ENCODE measurements around the gene KRTAP12-1. TPM values are rescaled to one million over a fixed set of nuclear protein-coding genes. Genes with fewer than 3 reads are reported as not detected.

Gene KRTAP12-1
- total RNA-seq, 2 experiments from 2014 or later, result not detected

DNA sequence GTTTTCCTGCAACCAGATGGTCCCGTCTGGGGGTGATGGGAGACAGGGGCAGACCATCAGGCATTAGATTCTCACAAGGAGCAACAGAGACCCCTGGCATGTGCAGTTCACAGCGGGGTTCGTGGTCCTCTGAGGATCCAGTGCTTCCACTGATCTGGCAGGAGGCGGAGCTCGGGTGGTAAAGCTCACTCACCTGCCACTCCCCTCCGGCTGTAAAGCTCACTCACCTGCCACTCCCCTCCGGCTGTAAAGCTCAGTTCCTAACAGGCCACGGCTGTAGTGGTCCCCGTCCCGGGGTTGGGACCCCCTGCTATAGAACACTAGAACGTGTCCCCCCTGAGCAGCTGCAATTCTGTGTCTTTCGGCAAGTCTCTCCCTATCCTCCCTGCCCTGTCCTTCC is 19.6 kb upstream of the KRTAP12-1 start:
- no peak overlapping the region for H2AFZ ChIP-seq (ENCODE audit: low read length)
- H3K79me2 ChIP-seq (ENCODE audit: insufficient read depth, low read depth, low read length), result no peaks in the 10 kb centered on the region
- ChIA-PET POLR2A (interaction anchor here (0.6 kb wide), 1 partner anchor 107 kb away, joined by 8 read pairs; no protein-coding TSS in a partner anchor), CTCF (ENCODE audit: unreplicated experiment) (no interaction called here)
- no peak for DNase-seq (ENCODE audit: low spot score)
- no peak overlapping the region for H3K27ac ChIP-seq (ENCODE audit: low read depth, low read length, poor library complexity, severe bottlenecking)
- TF ChIP-seq, protein P1, sequence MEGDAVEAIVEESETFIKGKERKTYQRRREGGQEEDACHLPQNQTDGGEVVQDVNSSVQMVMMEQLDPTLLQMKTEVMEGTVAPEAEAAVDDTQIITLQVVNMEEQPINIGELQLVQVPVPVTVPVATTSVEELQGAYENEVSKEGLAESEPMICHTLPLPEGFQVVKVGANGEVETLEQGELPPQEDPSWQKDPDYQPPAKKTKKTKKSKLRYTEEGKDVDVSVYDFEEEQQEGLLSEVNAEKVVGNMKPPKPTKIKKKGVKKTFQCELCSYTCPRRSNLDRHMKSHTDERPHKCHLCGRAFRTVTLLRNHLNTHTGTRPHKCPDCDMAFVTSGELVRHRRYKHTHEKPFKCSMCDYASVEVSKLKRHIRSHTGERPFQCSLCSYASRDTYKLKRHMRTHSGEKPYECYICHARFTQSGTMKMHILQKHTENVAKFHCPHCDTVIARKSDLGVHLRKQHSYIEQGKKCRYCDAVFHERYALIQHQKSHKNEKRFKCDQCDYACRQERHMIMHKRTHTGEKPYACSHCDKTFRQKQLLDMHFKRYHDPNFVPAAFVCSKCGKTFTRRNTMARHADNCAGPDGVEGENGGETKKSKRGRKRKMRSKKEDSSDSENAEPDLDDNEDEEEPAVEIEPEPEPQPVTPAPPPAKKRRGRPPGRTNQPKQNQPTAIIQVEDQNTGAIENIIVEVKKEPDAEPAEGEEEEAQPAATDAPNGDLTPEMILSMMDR (conservative IDR thresholded peaks at IDR 0.05; ENCODE audit: low read length), result no peak
- no peak for TF ChIP-seq EZH2phosphoT487 (IDR thresholded peaks at IDR 0.05; ENCODE audit: borderline replicate concordance, low read depth, low read length)
- intact Hi-C loops (cut with micrococcal nuclease; ENCODE audit: unreplicated experiment), result no loop called here
- no TSS peak for BruUV-seq (replicated peaks)
- no peaks in the 10 kb centered on the region for H3K36me3 ChIP-seq (ENCODE audit: insufficient read depth, low read length)
- H4K20me1 ChIP-seq (ENCODE audit: insufficient read depth, low read length), result no peaks in the 10 kb centered on the region
- H3K4me1 ChIP-seq (ENCODE audit: insufficient read depth, low read length, poor library complexity, severe bottlenecking), result no peaks in the 10 kb centered on the region
- no peaks in the 10 kb centered on the region for H3K9me2 ChIP-seq (ENCODE audit: insufficient read depth, low read length)
- no peak overlapping the region for H3K4me3 ChIP-seq (ENCODE audit: low read depth, low read length, poor library complexity, severe bottlenecking)
- H3K4me2 ChIP-seq (ENCODE audit: low read length), result no peak overlapping the region
- no peaks in the 10 kb centered on the region for H3K9me3 ChIP-seq (ENCODE audit: low read length)

DNA sequence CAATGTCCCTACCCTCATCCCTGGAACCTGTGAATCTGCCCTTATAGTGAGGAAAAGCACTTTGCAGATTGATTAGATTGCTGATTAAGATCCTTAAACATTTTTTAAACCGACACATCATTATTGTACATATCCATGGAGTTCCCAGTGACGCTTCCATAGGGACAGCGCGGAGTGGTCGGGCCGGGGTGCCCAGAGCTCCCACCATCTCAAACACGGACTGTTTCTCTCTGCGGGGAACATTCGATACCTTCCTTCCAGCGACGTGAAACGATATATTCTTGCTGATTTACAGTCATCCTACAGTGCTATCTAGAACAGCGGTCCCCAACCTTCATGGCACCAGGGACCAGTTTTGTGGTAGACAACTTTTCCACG is 19.0 kb upstream of the KRTAP12-1 start:
- intact Hi-C loops (cut with micrococcal nuclease; ENCODE audit: unreplicated experiment), result no loop called here
- ChIA-PET CTCF (ENCODE audit: unreplicated experiment) (no interaction called here), POLR2A (interaction anchor here (0.6 kb wide), 1 partner anchor 106 kb away, joined by 8 read pairs; no protein-coding TSS in a partner anchor)
- Histone ChIP-seq H3K27ac (ENCODE audit: low read depth, low read length, poor library complexity, severe bottlenecking) (no peak overlapping the region), H2AFZ (ENCODE audit: low read length) (no peak overlapping the region), H3K4me3 (ENCODE audit: low read depth, low read length, poor library complexity, severe bottlenecking) (no peak overlapping the region), H3K4me2 (ENCODE audit: low read length) (no peak overlapping the region), H3K36me3 (ENCODE audit: insufficient read depth, low read length) (no peaks in the 10 kb centered on the region), H3K9me2 (ENCODE audit: insufficient read depth, low read length) (no peaks in the 10 kb centered on the region), H3K4me1 (ENCODE audit: insufficient read depth, low read length, poor library complexity, severe bottlenecking) (no peaks in the 10 kb centered on the region), H3K9me3 (ENCODE audit: low read length) (no peaks in the 10 kb centered on the region), H3K79me2 (ENCODE audit: insufficient read depth, low read depth, low read length) (no peaks in the 10 kb centered on the region), H4K20me1 (ENCODE audit: insufficient read depth, low read length) (no peaks in the 10 kb centered on the region)
- BruUV-seq (replicated peaks), result no TSS peak
- DNase-seq (ENCODE audit: low spot score), result no peak
- TF ChIP-seq, protein P1 (conservative IDR thresholded peaks at IDR 0.05; ENCODE audit: low read length), result no peak
- no peak for TF ChIP-seq EZH2phosphoT487 (IDR thresholded peaks at IDR 0.05; ENCODE audit: borderline replicate concordance, low read depth, low read length)

DNA sequence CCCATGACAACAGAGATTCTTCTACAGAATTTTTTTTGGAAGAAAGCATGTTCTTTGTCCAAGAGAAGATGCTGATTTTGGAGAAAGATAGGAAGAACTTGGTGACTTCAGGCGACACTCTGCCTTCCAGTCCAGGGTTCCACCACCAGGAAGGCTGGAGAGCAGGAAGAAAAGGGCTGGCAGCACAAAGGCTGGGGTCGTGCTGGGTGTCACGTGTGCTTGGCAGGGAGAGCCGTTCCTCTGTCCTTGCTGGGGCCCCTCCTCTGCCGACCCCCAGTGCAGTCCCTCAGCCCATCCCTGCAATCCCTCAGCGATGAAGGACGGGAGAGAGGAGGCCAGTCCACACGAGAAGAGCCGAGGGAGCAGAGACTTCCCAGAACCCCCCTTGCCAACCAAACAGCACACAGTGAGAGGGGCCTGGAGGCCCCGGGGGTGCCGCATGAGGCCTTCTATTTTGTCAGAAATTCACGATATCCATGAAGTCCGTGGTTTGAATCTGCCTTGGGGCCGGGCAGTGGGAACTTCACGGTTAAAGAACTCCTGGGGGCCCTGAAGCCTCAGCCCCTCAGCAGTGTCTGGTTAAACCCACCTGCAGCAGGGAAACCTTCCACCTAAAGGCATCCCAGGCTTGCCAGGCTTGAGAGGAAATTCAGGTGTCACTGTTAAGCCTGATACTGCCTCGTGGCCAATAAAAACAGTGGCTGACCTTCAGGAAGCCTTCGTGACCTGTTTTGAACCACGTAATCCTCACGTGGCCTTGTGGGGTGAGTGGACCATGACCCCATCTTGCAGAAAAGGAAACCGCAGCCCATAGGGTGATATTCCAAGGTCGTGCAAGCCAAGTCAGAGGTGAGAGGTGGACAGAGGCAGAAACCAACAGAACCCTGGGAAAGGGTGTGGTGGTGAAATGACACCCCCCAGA is 18.4 kb upstream of the KRTAP12-1 start:
- TF ChIP-seq, protein P1 (conservative IDR thresholded peaks at IDR 0.05; ENCODE audit: low read length), result no peak
- TF ChIP-seq EZH2phosphoT487 (IDR thresholded peaks at IDR 0.05; ENCODE audit: borderline replicate concordance, low read depth, low read length), result no peak
- H3K4me3 ChIP-seq (ENCODE audit: low read depth, low read length, poor library complexity, severe bottlenecking), result no peak overlapping the region
- no TSS peak for BruUV-seq (replicated peaks)
- H3K79me2 ChIP-seq (ENCODE audit: insufficient read depth, low read depth, low read length), result no peaks in the 10 kb centered on the region
- H3K9me3 ChIP-seq (ENCODE audit: low read length), result no peaks in the 10 kb centered on the region
- ChIA-PET POLR2A (no interaction called here), CTCF (ENCODE audit: unreplicated experiment) (no interaction called here)
- H3K27ac ChIP-seq (ENCODE audit: low read depth, low read length, poor library complexity, severe bottlenecking), result no peak overlapping the region
- H3K9me2 ChIP-seq (ENCODE audit: insufficient read depth, low read length), result no peaks in the 10 kb centered on the region
- H3K36me3 ChIP-seq (ENCODE audit: insufficient read depth, low read length), result no peaks in the 10 kb centered on the region
- H4K20me1 ChIP-seq (ENCODE audit: insufficient read depth, low read length), result no peaks in the 10 kb centered on the region
- no peak overlapping the region for H2AFZ ChIP-seq (ENCODE audit: low read length)
- H3K4me2 ChIP-seq (ENCODE audit: low read length), result no peak overlapping the region
- no peak for DNase-seq (ENCODE audit: low spot score)
- no peaks in the 10 kb centered on the region for H3K4me1 ChIP-seq (ENCODE audit: insufficient read depth, low read length, poor library complexity, severe bottlenecking)
- intact Hi-C loops (cut with micrococcal nuclease; ENCODE audit: unreplicated experiment), result no loop called here

Data from OCI-LY7 (cell line).